OCI-LY1 (cell line): ENCODE results near the gene USP24.

ENCODE experiments used
- H2AFZ ChIP-seq: fragments of 200-600 bp; sonication (generic), shearing (Covaris generic); 2 replicates; pipeline ENCODE4 v1.6.0; 2014; ENCODE audit warnings: antibody characterized with exemption, mild to moderate bottlenecking, low read length
- H3F3A ChIP-seq: fragments of 200-600 bp; sonication (generic), shearing (Covaris generic); 2 replicates; pipeline ENCODE4 v1.6.0; 2014; ENCODE audit warnings: mild to moderate bottlenecking, antibody characterized with exemption, low read length, moderate library complexity; ENCODE audit not compliant: insufficient read depth
- H3K27ac ChIP-seq: fragments of 200-600 bp; sonication (generic); 2 replicates; pipeline ENCODE4 v1.5.1; 2014; ENCODE audit warnings: low read length, mixed run types, mild to moderate bottlenecking, low read depth; ENCODE audit not compliant: poor library complexity, severe bottlenecking
- H3K27me3 ChIP-seq: fragments of 200-600 bp; sonication (generic); 2 replicates; pipeline ENCODE4 v1.6.0; 2014; ENCODE audit warnings: antibody characterized with exemption, mild to moderate bottlenecking, low read length, moderate library complexity; ENCODE audit not compliant: insufficient read depth
- H3K36me3 ChIP-seq: fragments of 200-600 bp; sonication (generic); 2 replicates; pipeline ENCODE4 v1.6.1; 2014; ENCODE audit warnings: mild to moderate bottlenecking, antibody characterized with exemption, low read length, moderate library complexity, mixed read lengths; ENCODE audit not compliant: insufficient read depth
- H3K4me1 ChIP-seq: fragments of 200-600 bp; sonication (generic); 2 replicates; pipeline ENCODE4 v1.5.1; 2014; ENCODE audit warnings: mild to moderate bottlenecking, low read length, moderate library complexity; ENCODE audit not compliant: insufficient read depth, severe bottlenecking
- H3K4me2 ChIP-seq: fragments of 200-600 bp; sonication (generic), shearing (Covaris generic); 2 replicates; pipeline ENCODE4 v1.6.1; 2014; ENCODE audit warnings: low read length
- H3K4me3 ChIP-seq: fragments of 200-600 bp; sonication (generic); 2 replicates; pipeline ENCODE4 v1.5.1; 2014; ENCODE audit warnings: low read length, low read depth, mild to moderate bottlenecking, mixed read lengths; ENCODE audit not compliant: poor library complexity, severe bottlenecking
- H3K79me2 ChIP-seq: fragments of 200-600 bp; shearing (Covaris generic); 2 replicates; pipeline ENCODE4 v1.6.1; 2016; ENCODE audit warnings: mixed run types, low read length, mixed read lengths; ENCODE audit not compliant: insufficient read depth
- H3K9ac ChIP-seq: fragments of 200-600 bp; sonication (generic), shearing (Covaris generic); 2 replicates; pipeline ENCODE4 v1.6.1; 2014; ENCODE audit warnings: mild to moderate bottlenecking, low read length, mixed read lengths
- H3K9me2 ChIP-seq: fragments of 200-600 bp; sonication (generic), shearing (Covaris generic); 2 replicates; pipeline ENCODE4 v1.6.1; 2014; ENCODE audit warnings: low read depth, mild to moderate bottlenecking, low read length, mixed read lengths
- H3K9me3 ChIP-seq: fragments of 200-600 bp; shearing (Covaris generic); 2 replicates; pipeline ENCODE4 v1.6.1; 2014; ENCODE audit warnings: low read length, mixed read lengths
- H4K20me1 ChIP-seq: fragments of 200-600 bp; sonication (generic), shearing (Covaris generic); 2 replicates; pipeline ENCODE4 v1.6.0; 2016; ENCODE audit warnings: mild to moderate bottlenecking, low read length; ENCODE audit not compliant: insufficient read depth
- EZH2 ChIP-seq: fragments of 200-600 bp; sonication (generic), shearing (Covaris generic); IDR thresholded peaks from 2 replicates; pipeline ENCODE4 v1.8.0; 2017; ENCODE audit warnings: borderline replicate concordance, mixed run types, mild to moderate bottlenecking, antibody characterized with exemption, low read length, moderate library complexity, mixed read lengths
- TF ChIP-seq, protein P1 (sequence below): fragments of 200-600 bp; sonication (generic), shearing (Covaris generic); IDR thresholded peaks from 2 replicates; pipeline ENCODE4 v1.5.1; 2017; ENCODE audit warnings: mild to moderate bottlenecking, antibody characterized with exemption, low read length, moderate library complexity, mixed read lengths

USP24 gene

DNA sequence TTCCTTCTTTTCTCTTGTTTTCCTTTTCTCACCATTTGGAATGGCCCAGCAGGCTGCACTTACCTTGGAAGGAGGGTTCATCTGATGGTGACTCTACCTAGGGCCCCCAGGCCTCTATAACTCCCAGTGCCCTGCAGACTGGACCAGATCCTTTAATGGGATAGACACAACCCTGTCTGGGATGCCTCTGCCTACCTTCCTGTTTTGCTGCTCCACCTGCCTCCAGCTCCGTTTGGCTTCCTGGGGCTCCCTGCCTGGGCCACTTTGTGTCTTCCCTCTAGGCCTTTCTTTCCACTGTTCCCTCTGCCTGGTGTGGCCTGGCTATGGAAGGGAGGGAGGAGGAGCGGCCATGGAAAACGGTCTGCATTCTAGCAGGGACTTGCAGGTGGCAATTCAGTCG lies 168.3 kb downstream of the USP24 start:
- TF ChIP-seq EZH2, result no peak
- TF ChIP-seq, protein P1, sequence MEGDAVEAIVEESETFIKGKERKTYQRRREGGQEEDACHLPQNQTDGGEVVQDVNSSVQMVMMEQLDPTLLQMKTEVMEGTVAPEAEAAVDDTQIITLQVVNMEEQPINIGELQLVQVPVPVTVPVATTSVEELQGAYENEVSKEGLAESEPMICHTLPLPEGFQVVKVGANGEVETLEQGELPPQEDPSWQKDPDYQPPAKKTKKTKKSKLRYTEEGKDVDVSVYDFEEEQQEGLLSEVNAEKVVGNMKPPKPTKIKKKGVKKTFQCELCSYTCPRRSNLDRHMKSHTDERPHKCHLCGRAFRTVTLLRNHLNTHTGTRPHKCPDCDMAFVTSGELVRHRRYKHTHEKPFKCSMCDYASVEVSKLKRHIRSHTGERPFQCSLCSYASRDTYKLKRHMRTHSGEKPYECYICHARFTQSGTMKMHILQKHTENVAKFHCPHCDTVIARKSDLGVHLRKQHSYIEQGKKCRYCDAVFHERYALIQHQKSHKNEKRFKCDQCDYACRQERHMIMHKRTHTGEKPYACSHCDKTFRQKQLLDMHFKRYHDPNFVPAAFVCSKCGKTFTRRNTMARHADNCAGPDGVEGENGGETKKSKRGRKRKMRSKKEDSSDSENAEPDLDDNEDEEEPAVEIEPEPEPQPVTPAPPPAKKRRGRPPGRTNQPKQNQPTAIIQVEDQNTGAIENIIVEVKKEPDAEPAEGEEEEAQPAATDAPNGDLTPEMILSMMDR, result no peak
- Histone ChIP-seq H3K4me1 (no peaks in the 10 kb centered on the region), H3K36me3 (no peaks in the 10 kb centered on the region)

DNA sequence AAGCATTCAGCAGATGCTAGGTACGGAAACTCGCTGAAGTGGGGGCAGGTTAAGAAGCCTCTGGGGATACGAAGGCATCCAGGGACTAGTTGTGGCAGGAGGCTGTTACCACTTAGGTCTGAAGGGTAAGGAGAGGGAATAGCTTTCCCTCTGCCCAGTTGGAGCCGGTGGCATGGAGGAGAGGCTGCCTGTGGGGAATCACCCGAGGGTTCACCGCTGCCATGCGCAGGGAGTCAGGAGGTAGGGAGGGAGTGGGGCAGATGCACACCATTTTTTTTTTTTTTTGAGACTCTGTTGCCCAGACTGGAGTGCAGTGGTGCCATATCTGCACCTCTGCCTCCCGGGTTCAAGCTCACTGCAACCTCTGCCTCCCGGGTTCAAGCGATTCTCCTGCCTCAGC lies 169.7 kb downstream of the USP24 start:
- Histone ChIP-seq H3K9me2 (no peaks in the 10 kb centered on the region), H3K9me3 (no peaks in the 10 kb centered on the region), H2AFZ (no peak overlapping the region), H3K4me3 (no peak overlapping the region), H3K9ac (no peak overlapping the region), H4K20me1 (no peaks in the 10 kb centered on the region), H3K4me2 (no peak overlapping the region), H3K27me3 (no peaks in the 10 kb centered on the region), H3K27ac (no peak overlapping the region), H3F3A (no peaks in the 10 kb centered on the region), H3K36me3 (no peaks in the 10 kb centered on the region), H3K79me2 (no peaks in the 10 kb centered on the region), H3K4me1 (no peaks in the 10 kb centered on the region)
- TF ChIP-seq, protein P1, result no peak
- TF ChIP-seq EZH2, result no peak

More for the DNA sequence above, 168.3 kb downstream of the USP24 start:
- no peaks in the 10 kb centered on the region for H3F3A ChIP-seq
- no peak overlapping the region for H3K9ac ChIP-seq
- no peak overlapping the region for H3K4me3 ChIP-seq
- H3K27me3 ChIP-seq, result no peaks in the 10 kb centered on the region
- no peaks in the 10 kb centered on the region for H3K9me2 ChIP-seq
- H3K4me2 ChIP-seq, result no peak overlapping the region
- H3K27ac ChIP-seq, result no peak overlapping the region
- no peak overlapping the region for H2AFZ ChIP-seq
- H3K79me2 ChIP-seq, result no peaks in the 10 kb centered on the region
- H3K9me3 ChIP-seq, result no peaks in the 10 kb centered on the region
- no peaks in the 10 kb centered on the region for H4K20me1 ChIP-seq

DNA sequence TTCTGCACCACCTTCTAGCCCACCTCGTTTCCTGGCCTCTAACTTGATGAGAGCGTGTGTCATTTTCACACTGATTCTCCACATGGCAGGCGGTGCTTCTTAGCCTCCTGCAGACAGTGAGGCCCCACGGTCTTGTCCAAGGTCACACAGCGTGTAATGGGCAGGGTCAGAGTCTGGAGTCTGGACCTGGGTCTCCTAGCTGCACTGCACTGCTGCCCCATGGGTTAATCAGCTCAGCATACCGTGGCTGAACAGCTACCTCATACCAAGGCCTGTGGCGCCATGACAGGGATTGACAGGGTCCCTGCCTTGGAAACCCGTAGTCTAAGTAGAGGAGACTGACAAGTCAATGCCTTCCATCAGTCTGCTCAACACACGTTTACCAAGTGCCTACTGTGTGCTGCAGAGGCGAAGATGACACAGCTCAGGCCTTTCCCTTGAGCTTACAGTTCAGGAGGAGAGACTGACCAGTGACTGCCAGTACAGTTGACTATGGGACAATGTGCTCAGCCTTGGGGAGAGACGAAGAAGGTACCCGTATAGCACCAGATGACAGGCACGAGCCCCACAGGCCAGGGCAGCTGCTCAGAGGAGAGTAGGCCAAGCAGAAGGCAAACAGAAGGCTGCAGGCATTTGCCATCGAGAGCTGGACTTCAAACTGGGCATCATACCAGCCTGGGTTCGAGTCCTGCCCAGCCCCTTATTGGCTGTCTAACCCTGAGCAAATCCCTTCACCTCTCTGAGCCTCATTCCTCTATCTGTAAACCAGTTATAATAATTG lies 170.4 kb downstream of the USP24 start:
- Histone ChIP-seq H3K4me2 (no peak overlapping the region), H3K9me2 (no peaks in the 10 kb centered on the region), H3K4me3 (no peak overlapping the region), H3K27me3 (no peaks in the 10 kb centered on the region), H3K9ac (no peak overlapping the region), H3K36me3 (no peaks in the 10 kb centered on the region), H3K27ac (no peak overlapping the region), H3F3A (no peaks in the 10 kb centered on the region), H2AFZ (no peak overlapping the region), H3K4me1 (no peaks in the 10 kb centered on the region), H4K20me1 (no peaks in the 10 kb centered on the region), H3K9me3 (no peaks in the 10 kb centered on the region), H3K79me2 (no peaks in the 10 kb centered on the region)
- no peak for TF ChIP-seq EZH2
- TF ChIP-seq, protein P1, result no peak
